Endothelial cell of hepatic sinusoid (primary cell): ENCODE results near the gene SUCLG2.
"Not testable (repeated sequence)": the region's sequence is repeated elsewhere in the genome, so short reads cannot be mapped to it uniquely, and the experiment has no call there.

Experiments
- in situ Hi-C: cut with HindIII; loops from 2 replicates; pipeline ENCODE4 v1.10.0; 2017; ENCODE audit warnings: low sequenced_read_pairs

Gene SUCLG2

DNA sequence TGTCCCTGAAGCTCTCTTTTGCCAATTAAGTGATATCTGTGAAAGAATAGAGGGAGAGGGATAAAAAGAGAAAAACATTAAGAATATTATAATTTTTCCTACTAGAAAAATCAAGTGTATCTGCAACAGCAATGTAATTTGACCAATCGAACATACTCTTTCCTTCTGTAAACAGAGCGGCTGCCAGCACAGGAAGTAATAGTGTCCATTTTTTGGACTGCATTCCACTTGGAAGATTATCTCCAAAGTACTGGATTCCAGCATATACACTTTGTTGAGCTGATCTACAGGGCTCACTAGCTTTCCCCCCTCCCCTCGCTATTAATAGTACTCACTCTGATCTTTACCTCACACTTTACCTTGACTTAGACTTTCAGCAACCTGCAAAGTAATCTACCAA, 90.4 kb downstream of the SUCLG2 start:
- in situ Hi-C loops: no loop called here

GRCh38 chr3:67561667-67562394, 92.6 kb downstream of the SUCLG2 start:
- in situ Hi-C loops: no loop called here

DNA sequence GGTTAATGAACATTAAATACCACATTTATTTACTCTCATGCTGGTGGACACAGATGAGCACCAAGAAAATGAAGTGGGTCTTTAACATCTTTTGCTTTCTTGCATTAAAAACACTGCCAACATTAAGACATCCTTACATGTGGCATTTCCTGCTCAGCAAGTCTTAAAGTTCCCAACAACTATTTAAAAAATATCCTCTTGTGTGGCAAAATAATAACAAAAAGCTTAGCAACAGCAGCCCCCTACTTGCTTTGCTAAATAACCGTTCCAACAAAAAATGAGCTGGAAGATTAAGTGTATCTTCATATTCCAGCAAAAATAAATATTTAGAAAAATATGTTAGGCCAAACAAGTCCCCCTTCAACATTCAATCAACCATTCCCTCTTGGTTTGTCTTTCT, 93.1 kb downstream of the SUCLG2 start:
- in situ Hi-C loops: no loop called here

DNA sequence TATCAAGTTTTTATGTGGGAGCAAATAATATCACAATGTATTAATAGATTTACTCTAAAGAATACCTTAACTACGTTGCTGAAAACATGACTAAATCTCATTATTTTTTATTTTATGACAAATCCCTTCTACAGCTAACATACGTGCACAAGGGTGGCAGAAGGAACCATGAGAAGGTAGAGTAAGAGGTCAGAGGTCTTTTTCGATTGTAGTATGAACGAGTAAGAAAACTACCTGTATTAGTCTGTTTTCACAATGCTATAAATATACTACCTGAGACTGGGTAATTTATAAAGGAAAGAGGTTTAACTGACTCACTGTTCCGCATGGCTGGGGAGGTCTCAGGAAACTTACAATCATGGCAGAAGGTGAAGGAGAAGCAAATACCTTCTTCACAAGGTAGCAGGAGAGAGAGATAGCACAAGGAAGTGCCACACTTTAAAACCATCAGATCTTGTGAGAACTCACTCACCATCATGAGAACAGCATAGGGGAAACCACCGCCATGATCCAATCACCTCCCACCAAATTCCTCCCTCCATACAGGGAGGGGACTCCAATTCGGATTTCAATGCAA, 95.3 kb downstream of the SUCLG2 start:
- in situ Hi-C loops: no loop called here

DNA sequence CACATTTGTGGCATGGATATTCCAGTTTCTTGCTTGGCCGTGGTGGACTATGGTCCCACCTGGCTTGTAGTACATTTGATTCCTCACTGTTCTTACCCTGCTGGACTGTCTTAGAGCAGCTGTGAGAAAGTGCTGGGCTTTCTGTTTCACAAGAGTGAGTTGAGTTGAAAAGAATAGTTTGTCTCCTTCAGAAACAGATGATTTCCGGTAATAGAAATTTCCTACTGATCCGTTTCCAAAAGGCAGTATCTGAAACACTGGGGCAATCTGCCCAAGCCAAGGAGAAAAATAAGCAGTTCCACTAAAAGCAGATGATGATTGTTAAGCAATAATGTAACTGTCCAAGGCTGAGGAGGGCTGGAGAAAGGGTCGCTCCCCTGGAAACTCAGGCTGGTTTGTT, 96.0 kb downstream of the SUCLG2 start:
- in situ Hi-C loops: no loop called here

GRCh38 chr3:67557848-67558355, 96.5 kb downstream of the SUCLG2 start:
- in situ Hi-C loops: no loop called here

- in situ Hi-C loops: no loop called here
These were observed 102.9 kb downstream of the SUCLG2 start for GRCh38 chr3:67551361-67552016.

DNA sequence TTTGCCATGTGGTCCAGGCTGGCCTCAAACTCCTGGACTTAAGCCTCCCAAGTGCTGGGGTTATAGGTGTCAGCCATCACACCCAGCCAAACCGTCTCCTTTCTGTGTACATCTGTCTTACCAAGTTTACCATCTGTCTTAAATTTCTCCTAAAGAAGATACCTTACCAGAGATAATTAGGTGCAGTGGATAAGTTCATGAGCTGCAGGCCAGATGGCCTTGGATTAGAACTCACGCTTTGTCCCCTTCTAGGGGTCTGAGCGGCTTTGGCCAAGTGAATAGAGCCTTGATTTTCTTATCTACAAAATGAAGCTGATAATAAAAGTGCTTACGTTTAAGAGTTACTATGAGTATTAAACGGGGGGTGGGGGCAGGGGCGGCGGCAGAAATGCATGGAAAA, 103.9 kb downstream of the SUCLG2 start:
- in situ Hi-C loops: no loop called here

DNA sequence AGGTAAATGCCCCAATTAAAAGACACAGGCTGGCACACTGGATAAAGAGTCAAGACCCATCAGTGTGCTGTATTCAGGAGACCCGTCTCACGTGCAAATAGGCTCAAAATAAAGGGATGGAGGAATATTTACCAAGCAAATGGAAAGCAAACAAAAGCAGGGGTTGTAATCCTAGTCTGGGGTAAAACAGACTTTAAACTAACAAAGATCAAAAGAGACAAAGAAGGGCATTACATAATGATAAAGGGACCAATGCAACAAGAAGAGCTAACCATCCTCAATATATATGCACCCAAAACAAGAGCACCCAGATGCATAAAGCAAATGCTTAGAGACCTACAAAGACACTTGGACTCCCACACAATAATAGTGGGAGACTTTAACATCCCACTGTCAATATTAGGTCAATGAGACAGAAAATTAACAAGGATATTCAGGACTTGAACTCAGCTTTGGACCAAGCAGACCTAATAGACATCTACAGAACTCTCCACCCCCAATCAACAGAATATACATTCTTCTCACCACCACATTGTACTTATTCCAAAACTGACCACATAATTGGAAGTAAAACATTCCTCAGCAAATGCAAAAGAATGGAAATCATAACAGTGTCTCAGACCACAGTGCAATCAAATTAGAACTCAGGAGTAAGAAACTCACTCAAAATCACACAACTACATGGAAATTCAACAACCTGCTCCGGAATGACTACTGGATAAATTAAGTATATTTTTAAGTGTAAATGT, 111.7 kb downstream of the SUCLG2 start:
- in situ Hi-C loops: not testable (repeated sequence)

DNA sequence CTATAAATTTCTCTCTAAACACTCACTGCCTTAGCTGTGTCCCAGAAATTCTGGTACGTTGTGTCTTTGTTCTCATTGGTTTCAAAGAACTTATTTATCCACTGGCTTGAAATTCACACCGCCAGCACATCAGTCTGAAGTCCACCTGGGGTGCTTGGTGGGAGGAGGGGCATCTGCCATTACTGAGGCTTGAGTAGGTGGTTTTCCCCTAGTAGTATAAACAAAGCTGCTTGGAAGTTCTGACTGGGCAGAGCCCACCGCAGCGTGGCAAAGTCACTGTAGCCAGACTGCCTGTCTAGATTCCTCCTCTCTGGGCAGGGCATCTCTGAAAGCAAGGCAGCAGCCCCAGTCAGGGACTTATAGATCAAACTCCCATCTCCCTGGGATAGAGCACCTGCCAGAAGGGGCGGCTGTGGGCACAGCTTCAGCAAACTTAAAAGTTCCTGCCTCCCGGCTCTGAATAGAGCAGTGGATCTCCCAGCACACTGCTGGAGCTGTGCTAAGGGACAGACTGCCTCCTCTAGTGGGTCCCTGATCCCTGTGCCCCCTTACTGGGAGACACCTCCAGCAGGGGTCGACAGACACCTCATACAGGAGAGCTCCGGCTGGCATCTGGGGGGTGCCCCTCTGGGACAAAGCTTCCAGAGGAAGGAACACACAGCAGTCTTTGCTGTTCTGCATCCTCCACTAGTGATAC, 114.1 kb downstream of the SUCLG2 start:
- in situ Hi-C loops: no loop called here

DNA sequence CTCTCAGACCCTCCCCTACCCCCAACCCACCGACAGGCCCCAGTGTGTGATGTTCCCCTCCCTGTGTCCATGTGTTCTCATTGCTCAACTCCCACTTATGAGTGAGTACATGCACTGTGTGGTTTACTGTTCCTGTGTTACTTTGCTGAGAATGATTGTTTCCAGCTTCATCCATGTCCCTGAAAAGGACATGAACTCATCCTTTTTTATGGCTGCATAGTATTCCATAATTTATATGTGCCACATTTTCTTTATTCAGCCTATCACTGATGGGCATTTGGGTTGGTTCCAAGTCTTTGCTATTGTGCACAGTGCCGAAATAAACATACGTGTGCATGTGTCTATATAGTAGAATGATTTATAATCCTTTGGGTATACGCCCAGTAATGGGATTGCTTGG, 117.2 kb downstream of the SUCLG2 start:
- in situ Hi-C loops: not testable (repeated sequence)

DNA sequence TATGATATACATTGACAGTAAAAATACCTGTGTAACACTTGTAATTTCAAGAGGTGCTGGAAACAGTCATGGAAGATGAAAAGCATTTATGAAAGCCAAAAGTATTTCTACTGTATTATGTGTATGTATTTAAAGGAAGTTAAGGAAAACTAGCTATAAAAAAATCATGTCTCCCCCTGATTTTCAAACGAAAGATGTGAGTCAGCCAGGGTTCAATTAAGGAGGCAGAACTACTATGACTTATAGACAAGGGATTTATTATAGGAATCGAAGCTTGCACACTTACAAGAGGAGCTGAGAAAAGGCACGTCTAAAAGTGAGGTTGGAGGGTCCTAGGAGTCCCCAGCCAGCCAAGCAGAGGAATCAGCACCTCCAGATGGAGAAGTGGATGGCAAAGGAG, 119.4 kb downstream of the SUCLG2 start:
- in situ Hi-C loops: no loop called here

DNA sequence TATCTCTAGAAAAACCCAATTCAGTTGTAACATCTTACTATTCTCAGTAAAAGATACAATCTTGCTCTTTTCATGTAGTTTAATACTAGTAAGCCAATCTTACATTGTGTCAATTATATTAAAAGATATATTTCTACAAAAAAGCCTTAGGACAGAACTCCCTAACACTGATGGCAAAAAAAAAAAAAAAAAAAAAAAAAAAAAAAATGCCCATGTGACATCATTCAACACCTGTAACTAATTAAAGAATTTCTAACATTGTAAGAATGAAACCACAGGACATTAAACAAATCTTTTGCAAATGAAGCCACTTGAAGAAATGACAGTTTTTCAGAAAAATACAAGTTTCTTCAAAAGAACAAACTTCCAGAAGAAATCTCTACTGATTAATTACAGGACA, 119.8 kb downstream of the SUCLG2 start:
- in situ Hi-C loops: no loop called here

- in situ Hi-C loops: no loop called here
These were observed 123.0 kb downstream of the SUCLG2 start for GRCh38 chr3:67531181-67532101.

DNA sequence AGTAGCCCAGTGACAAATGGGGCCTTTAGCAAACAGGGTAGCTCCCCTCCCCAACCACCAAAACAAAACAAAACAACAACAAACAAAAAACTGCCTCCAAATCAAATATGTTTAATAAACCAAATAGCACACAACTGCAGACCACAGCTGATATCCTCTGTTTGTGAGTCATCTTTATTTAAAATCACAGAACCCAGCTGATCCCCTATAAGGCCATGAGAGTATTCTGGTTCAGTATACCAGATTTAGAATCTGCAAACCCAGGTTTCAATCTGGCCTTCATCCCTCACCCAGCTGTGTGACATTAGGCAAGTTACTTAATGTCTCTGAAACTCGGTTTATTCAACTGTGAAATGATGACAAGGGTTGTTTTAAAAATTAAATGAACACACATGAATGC, 124.5 kb downstream of the SUCLG2 start:
- in situ Hi-C loops: no loop called here

DNA sequence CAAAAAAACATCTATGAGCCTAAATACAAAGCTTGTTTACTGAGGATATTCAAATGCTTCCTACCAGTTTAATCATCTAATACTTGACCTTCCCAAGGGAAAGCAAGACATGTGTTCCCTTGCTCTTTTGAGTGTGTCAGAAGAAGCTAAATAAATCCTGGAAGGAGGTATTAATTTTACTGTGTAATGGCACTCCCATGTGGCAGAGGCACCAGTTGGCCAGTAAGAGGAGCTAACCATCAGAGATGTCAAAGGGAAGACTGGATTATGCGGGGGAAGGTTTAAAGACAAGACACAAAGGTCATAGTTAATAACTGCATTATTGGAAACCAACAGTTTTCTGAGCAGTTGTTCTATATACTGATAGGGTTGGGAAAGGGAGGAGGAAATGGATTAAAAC, 125.1 kb downstream of the SUCLG2 start:
- in situ Hi-C loops: no loop called here

DNA sequence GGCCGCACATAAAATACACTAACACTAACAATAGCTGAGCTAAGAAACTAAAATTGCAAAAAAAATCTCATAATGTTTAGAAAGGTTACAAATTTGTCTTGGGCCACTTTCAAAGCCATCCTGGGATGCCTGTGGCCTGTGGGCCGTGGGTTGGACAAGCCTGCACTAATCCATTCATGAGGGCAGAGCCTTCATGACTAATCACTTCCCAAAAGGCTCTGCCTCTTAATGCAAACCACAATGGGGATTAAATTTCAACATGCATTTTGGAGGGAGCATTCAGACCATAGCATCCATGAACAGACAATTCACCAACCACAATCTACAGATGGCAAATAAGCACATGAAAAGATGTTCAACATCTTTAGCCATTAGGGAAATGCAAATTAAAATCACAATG, 128.2 kb downstream of the SUCLG2 start:
- in situ Hi-C loops: no loop called here

- in situ Hi-C loops: no loop called here
These were observed 130.4 kb downstream of the SUCLG2 start for GRCh38 chr3:67524046-67524445.

- in situ Hi-C loops: no loop called here
These were observed 132.3 kb downstream of the SUCLG2 start for GRCh38 chr3:67522081-67522480.
